HepG2 (cell line): ENCODE measurements around the gene ZFPL1. TPM values are rescaled to one million over a fixed set of nuclear protein-coding genes. Genes with fewer than 3 reads are reported as not detected.

Source experiments
- CEBPG ChIP-seq: IDR thresholded peaks from 2 replicates; pipeline ENCODE4 v1.6.1; 2016
- ELF3 ChIP-seq: IDR thresholded peaks from 2 replicates; pipeline ENCODE4 v1.6.1; 2016; ENCODE audit warnings: missing genetic modification reagents, missing compliant biosample characterization
- ELF4 ChIP-seq: sonication (generic); formaldehyde crosslinking; IDR thresholded peaks from 2 replicates; pipeline ENCODE4 v1.5.0; 2020; ENCODE audit warnings: missing genetic modification reagents, mild to moderate bottlenecking, moderate library complexity, borderline replicate concordance
- HMGA1 ChIP-seq: sonication (generic); formaldehyde crosslinking; conservative IDR thresholded peaks from 2 replicates; pipeline ENCODE4 v1.4.0; 2020; ENCODE audit warnings: missing genetic modification reagents
- MAF1 ChIP-seq: sonication (generic); formaldehyde crosslinking; IDR thresholded peaks from 2 replicates; pipeline ENCODE4 v1.5.0; 2020; ENCODE audit warnings: missing genetic modification reagents, borderline replicate concordance
- NR2C2 ChIP-seq: sonication (generic); formaldehyde crosslinking; IDR thresholded peaks from 2 replicates; pipeline ENCODE4 v1.4.0; 2020; ENCODE audit warnings: missing genetic modification reagents, mild to moderate bottlenecking, moderate library complexity, borderline replicate concordance
- SNRNP70 ChIP-seq: fragments of 200-400 bp; formaldehyde crosslinking; IDR thresholded peaks from 2 replicates; pipeline ENCODE4 v1.6.1; 2017; ENCODE audit warnings: mild to moderate bottlenecking, low read depth, low read length, moderate library complexity
- ZNF274 ChIP-seq: sonication (generic); formaldehyde crosslinking; IDR thresholded peaks from 2 replicates; pipeline ENCODE4 v1.5.1; 2020; ENCODE audit warnings: mild to moderate bottlenecking, missing genetic modification reagents
- ZNF570 ChIP-seq: sonication (generic); formaldehyde crosslinking; IDR thresholded peaks from 2 replicates; pipeline ENCODE4 v1.4.0; 2020; ENCODE audit warnings: mild to moderate bottlenecking, missing genetic modification reagents, borderline replicate concordance
- ZNF644 ChIP-seq: IDR thresholded peaks from 2 replicates; pipeline ENCODE4 v1.6.1; 2016; ENCODE audit warnings: low read depth
- ZNF724P ChIP-seq: sonication (generic); formaldehyde crosslinking; IDR thresholded peaks from 2 replicates; pipeline ENCODE4 v1.8.0; 2022; ENCODE audit warnings: missing genetic modification reagents, borderline replicate concordance
- ZSCAN20 ChIP-seq: sonication (generic); formaldehyde crosslinking; IDR thresholded peaks from 2 replicates; pipeline ENCODE4 v1.4.0; 2020; ENCODE audit warnings: missing genetic modification reagents, mild to moderate bottlenecking, borderline replicate concordance
- ZSCAN29 ChIP-seq: sonication (generic); formaldehyde crosslinking; conservative IDR thresholded peaks from 2 replicates; pipeline ENCODE4 v1.4.0; 2020; ENCODE audit warnings: mild to moderate bottlenecking, missing genetic modification reagents
- polyA plus RNA-seq, 8 experiments: library from polyadenylated mRNA; depleted of rRNA in 3 of 8; stranded (reverse) in 7 of 8; unstranded in 1 of 8; fragments of >200 nt; fragmentation: Illumina TruSeq in 4 of 8; extraction: Trizol in 4 of 8; gene quantifications; 2 replicates each; pipeline versions ENCODE4 v1.2.1 to v1.2.3, GENCODE V29; 2011 to 2016; ENCODE audit warnings: low read depth in 4 of 8, missing spikeins in 1 of 8, mixed read lengths in 1 of 8; ENCODE audit not compliant: insufficient read depth in 1 of 8
- total RNA-seq, 5 experiments: library from RNA; depleted of rRNA; stranded (reverse); fragments of >200 nt; fragmentation: Illumina TruSeq; extraction: Trizol; gene quantifications; 2 replicates each; pipeline ENCODE4 v1.2.3, GENCODE V29; 2016; ENCODE audit warnings: low read depth in 1 of 5
- TF ChIP-seq, protein P1 (sequence below): sonication (generic); formaldehyde crosslinking; IDR thresholded peaks from 2 replicates; pipeline ENCODE4; 2020; ENCODE audit warnings: missing genetic modification reagents, mild to moderate bottlenecking, borderline replicate concordance
- TF ChIP-seq, protein P2 (sequence below): sonication (generic); formaldehyde crosslinking; IDR thresholded peaks from 2 replicates; pipeline ENCODE4 v1.8.1; 2023; ENCODE audit warnings: missing genetic modification reagents, inconsistent platforms, borderline replicate concordance
- TF ChIP-seq, protein P3 (sequence below): sonication (generic); formaldehyde crosslinking; IDR thresholded peaks from 2 replicates; pipeline ENCODE4 v1.4.0; 2020; ENCODE audit warnings: missing genetic modification reagents
- TF ChIP-seq, protein P4 (sequence below): sonication (generic); formaldehyde crosslinking; IDR thresholded peaks from 2 replicates; pipeline ENCODE4 v1.4.0; 2020; ENCODE audit warnings: low read depth, mild to moderate bottlenecking, missing genetic modification reagents
- TF ChIP-seq, protein P5 (sequence below): sonication (generic); formaldehyde crosslinking; IDR thresholded peaks from 2 replicates; pipeline ENCODE4 v1.5.1; 2020; ENCODE audit warnings: mild to moderate bottlenecking, missing genetic modification reagents, moderate library complexity

Gene ZFPL1
- total and polyA plus RNA-seq, 2 of the 13 experiments (the other 11 are each of a cell fraction or from before 2014, with no cell fraction given) = 32.2 to 56.0 TPM

DNA sequence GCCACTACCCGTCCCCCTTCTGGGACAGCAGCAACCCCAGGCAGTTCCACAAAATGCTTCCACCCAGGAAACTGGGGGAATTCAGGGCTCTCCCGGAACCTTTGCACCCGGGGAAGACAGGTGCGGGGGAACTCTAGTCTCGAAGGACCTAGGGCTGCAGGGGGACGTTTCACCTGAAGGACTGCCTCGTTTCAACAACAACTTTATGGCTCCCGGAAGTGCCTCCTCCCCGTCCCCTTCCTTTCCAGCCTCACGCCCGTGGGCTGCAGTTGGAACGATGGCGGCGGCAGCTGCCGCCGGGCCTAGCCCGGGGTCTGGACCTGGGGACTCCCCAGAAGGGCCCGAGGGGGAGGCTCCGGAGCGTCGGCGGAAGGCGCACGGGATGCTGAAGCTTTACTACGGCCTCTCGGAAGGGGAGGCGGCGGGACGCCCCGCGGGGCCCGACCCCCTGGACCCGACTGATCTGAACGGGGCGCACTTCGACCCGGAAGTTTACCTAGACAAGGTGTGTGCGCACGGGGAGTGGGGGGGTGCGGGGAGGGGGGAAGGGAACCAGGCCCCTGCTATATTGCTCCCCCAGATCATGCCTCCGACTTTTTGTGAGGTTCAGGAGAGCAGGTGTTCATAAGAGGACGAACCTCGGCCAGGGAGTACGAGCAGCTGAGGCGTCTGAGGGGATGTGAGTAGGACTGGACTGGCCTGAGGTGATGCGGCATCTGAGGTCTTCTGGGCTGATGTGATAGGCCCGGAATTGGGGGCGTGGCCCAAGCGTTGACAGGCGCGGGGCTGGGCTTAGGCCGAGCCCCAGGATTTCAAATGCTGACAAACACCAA is 12.2 kb downstream of the ZFPL1 start, which contains the start of gene VPS51 (continued):
- peak; percentile 89 for TF ChIP-seq ELF3 (CRISPR knock-in tag)
- TF ChIP-seq, protein P1, sequence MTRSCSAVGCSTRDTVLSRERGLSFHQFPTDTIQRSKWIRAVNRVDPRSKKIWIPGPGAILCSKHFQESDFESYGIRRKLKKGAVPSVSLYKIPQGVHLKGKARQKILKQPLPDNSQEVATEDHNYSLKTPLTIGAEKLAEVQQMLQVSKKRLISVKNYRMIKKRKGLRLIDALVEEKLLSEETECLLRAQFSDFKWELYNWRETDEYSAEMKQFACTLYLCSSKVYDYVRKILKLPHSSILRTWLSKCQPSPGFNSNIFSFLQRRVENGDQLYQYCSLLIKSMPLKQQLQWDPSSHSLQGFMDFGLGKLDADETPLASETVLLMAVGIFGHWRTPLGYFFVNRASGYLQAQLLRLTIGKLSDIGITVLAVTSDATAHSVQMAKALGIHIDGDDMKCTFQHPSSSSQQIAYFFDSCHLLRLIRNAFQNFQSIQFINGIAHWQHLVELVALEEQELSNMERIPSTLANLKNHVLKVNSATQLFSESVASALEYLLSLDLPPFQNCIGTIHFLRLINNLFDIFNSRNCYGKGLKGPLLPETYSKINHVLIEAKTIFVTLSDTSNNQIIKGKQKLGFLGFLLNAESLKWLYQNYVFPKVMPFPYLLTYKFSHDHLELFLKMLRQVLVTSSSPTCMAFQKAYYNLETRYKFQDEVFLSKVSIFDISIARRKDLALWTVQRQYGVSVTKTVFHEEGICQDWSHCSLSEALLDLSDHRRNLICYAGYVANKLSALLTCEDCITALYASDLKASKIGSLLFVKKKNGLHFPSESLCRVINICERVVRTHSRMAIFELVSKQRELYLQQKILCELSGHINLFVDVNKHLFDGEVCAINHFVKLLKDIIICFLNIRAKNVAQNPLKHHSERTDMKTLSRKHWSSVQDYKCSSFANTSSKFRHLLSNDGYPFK (CRISPR knock-in tag) = peak; percentile 100
- TF ChIP-seq, protein P2, sequence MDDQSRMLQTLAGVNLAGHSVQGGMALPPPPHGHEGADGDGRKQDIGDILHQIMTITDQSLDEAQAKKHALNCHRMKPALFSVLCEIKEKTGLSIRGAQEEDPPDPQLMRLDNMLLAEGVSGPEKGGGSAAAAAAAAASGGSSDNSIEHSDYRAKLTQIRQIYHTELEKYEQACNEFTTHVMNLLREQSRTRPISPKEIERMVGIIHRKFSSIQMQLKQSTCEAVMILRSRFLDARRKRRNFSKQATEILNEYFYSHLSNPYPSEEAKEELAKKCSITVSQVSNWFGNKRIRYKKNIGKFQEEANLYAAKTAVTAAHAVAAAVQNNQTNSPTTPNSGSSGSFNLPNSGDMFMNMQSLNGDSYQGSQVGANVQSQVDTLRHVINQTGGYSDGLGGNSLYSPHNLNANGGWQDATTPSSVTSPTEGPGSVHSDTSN (CRISPR knock-in tag) = no peak
- no peak for TF ChIP-seq ZNF724P (CRISPR knock-in tag)
- TF ChIP-seq NR2C2 = peak; percentile 99
- no peak for TF ChIP-seq ZNF644 (CRISPR knock-in tag)
- TF ChIP-seq ZNF274 (CRISPR knock-in tag) = 0 out of 2 replicates have a peak, but pooled peaks have one; percentile 47
- no peak; the same call in 1 of the 2 replicates for TF ChIP-seq ZSCAN29 (CRISPR knock-in tag)
- TF ChIP-seq, protein P3, sequence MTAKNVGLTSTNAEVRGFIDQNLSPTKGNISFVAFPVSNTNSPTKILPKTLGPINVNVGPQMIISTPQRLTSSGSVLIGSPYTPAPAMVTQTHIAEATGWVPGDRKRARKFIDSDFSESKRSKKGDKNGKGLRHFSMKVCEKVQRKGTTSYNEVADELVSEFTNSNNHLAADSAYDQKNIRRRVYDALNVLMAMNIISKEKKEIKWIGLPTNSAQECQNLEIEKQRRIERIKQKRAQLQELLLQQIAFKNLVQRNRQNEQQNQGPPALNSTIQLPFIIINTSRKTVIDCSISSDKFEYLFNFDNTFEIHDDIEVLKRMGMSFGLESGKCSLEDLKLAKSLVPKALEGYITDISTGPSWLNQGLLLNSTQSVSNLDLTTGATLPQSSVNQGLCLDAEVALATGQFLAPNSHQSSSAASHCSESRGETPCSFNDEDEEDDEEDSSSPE = peak; percentile 61
- TF ChIP-seq, protein P4, sequence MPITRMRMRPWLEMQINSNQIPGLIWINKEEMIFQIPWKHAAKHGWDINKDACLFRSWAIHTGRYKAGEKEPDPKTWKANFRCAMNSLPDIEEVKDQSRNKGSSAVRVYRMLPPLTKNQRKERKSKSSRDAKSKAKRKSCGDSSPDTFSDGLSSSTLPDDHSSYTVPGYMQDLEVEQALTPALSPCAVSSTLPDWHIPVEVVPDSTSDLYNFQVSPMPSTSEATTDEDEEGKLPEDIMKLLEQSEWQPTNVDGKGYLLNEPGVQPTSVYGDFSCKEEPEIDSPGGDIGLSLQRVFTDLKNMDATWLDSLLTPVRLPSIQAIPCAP (CRISPR knock-in tag) = no peak
- peak; percentile 81; the same call in 1 of the 2 replicates for TF ChIP-seq ELF4 (CRISPR knock-in tag)
- TF ChIP-seq ZSCAN20 (CRISPR knock-in tag) = no peak
- TF ChIP-seq MAF1 (CRISPR knock-in tag) = 0 out of 2 replicates have a peak, but pooled peaks have one; percentile 38
- TF ChIP-seq, protein P5, sequence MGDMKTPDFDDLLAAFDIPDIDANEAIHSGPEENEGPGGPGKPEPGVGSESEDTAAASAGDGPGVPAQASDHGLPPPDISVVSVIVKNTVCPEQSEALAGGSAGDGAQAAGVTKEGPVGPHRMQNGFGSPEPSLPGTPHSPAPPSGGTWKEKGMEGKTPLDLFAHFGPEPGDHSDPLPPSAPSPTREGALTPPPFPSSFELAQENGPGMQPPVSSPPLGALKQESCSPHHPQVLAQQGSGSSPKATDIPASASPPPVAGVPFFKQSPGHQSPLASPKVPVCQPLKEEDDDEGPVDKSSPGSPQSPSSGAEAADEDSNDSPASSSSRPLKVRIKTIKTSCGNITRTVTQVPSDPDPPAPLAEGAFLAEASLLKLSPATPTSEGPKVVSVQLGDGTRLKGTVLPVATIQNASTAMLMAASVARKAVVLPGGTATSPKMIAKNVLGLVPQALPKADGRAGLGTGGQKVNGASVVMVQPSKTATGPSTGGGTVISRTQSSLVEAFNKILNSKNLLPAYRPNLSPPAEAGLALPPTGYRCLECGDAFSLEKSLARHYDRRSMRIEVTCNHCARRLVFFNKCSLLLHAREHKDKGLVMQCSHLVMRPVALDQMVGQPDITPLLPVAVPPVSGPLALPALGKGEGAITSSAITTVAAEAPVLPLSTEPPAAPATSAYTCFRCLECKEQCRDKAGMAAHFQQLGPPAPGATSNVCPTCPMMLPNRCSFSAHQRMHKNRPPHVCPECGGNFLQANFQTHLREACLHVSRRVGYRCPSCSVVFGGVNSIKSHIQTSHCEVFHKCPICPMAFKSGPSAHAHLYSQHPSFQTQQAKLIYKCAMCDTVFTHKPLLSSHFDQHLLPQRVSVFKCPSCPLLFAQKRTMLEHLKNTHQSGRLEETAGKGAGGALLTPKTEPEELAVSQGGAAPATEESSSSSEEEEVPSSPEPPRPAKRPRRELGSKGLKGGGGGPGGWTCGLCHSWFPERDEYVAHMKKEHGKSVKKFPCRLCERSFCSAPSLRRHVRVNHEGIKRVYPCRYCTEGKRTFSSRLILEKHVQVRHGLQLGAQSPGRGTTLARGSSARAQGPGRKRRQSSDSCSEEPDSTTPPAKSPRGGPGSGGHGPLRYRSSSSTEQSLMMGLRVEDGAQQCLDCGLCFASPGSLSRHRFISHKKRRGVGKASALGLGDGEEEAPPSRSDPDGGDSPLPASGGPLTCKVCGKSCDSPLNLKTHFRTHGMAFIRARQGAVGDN (CRISPR knock-in tag) = peak; percentile 81
- 0 out of 2 replicates have a peak, but pooled peaks have one; percentile 34 for TF ChIP-seq CEBPG (CRISPR knock-in tag)
- TF ChIP-seq SNRNP70 = no peak
- TF ChIP-seq ZNF570 (CRISPR knock-in tag) = no peak
- no peak for TF ChIP-seq HMGA1
